Measurements from ENCODE around the gene RALGAPA2. TPM values are rescaled to one million over a fixed set of nuclear protein-coding genes. Genes with fewer than 3 reads are reported as not detected.

The RALGAPA2 gene
- total RNA-seq, 4 donors from 2014 or later, result 29.4 to 78.2 (median 43.2) TPM

DNA sequence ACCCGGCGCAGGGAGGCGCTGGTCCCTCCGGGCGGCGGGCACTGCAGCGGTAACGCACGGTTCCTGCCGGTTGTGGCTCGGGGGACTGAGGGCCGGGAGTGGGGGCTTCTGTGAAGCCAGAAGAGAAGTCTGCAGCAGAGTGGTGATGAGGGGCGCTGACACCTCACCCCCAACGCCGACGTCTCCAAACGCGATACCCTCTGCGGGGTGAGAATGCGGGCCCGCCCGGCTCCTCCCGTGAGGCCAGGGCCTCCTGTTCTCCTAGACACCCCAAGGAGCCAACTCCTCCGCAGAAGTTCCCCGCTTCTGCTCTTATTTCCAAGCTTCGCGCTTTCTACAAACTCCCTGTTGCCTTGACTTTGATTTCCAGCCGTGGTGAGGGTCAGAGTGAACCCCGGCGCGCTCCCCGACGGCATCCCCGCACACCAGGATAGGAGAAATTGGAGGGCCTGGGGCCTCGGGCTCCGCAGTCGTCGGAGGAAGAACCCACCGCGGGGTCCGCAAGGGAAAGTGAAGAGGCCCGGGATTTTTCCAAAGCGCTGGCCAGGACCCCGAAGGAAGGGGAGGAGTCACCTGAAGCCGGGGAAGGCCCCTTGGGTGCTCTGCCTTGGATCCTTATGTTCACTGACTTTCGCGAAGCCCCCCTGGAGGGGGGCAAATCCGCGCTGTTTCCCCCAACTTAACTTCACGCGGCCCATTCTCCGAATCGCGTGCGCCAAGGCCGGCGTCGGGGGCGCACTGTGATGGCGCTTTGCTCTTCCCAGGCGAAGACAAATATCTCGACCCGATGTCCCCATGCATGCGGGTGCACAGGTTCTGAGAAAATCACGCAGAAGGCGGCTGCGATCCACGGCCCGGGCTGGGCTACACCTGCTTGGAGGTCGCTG lies 347.6 kb downstream of the RALGAPA2 start:
- no peak for TF ChIP-seq CTCF (IDR thresholded peaks at IDR 0.05; ENCODE audit: low read depth)

DNA sequence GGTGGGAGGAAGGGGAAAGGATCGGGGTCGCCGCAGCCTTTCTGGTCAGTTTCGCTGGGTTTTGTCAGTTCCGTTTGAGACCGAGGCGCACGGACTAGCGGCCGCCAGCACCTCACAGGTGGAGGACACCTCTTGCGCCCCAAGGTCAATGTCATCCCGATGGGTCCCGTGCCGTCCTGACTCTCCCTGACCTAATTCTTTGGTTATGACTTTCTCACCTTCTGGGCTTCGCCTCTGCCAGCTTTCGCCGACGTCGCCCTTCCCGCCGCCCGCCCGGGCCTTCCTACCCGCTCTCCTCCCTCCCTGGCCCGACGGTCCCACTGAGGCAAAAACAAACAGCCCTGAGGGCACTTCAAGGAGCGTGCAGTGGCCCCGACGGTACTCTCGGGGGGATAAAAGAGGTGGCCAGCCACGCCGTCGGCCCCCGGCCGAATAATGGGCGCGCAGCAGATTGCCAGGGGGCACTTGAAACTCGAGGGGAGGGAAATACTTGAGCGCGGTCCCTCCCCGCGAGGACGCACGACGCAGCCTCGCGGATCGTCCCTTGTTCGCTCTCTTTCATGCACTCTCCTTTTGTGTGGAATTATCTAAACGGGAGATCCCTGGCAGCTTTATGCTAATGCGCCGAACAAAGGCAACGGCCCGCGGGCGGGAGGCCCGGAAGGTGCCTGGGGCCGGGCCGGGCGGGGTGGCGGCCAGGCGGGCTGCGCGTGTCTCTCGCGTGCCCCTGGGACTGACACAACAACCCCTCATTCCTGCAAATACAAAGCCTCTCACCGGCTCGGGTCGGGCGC lies 348.4 kb downstream of the RALGAPA2 start:
- TF ChIP-seq CTCF (IDR thresholded peaks at IDR 0.05; ENCODE audit: low read depth), result no peak

- no peak for TF ChIP-seq CTCF (IDR thresholded peaks at IDR 0.05; ENCODE audit: low read depth)
Measured at GRCh38 chr20:20363434-20363798, 349.0 kb downstream of the RALGAPA2 start.

- TF ChIP-seq CTCF (IDR thresholded peaks at IDR 0.05; ENCODE audit: low read depth), result no peak
Measured at GRCh38 chr20:20362774-20363433, 349.5 kb downstream of the RALGAPA2 start.

GRCh38 chr20:20360464-20360863 lies 352.0 kb downstream of the RALGAPA2 start:
- TF ChIP-seq CTCF (IDR thresholded peaks at IDR 0.05; ENCODE audit: low read depth), result no peak

- no peak for TF ChIP-seq CTCF (IDR thresholded peaks at IDR 0.05; ENCODE audit: low read depth)
Measured at GRCh38 chr20:20359628-20360027, 352.8 kb downstream of the RALGAPA2 start.

DNA sequence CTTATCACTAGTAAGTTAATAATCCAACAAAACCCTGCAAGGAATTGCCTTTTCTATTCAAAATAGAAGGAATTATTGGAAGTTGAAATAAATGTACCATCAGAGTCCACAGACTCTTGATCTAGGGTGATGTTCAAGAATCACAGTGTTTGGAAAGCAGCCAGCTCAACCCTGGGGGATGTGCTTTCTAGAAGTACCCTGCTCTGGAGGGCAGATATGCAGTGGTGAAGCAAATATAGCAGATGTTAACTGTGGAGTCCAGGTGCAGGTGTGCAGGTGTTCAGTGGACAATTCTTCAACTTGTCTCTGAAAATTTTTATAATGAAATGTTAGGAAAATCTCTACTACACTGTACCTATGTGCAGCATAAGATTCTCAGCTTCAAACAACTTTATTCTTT lies 353.6 kb downstream of the RALGAPA2 start:
- TF ChIP-seq CTCF (IDR thresholded peaks at IDR 0.05; ENCODE audit: low read depth), result no peak
